Measurements from ENCODE around the gene RARRES1. TPM values are rescaled to one million over a fixed set of nuclear protein-coding genes. Genes with fewer than 3 reads are reported as not detected.

RARRES1 gene
- total RNA-seq, 1 experiment from 2014 or later: 0.35 TPM

- ATAC-seq (no peak), DNase-seq (ENCODE audit: low spot score) (no peak)
- Mint-ChIP-seq H3K36me3 (no peaks in the 10 kb centered on the region), H3K27ac (no peak overlapping the region), H3K4me3 (no peak overlapping the region), H3K4me1 (peaks cover 21% of the 10 kb centered on the region), H3K9me3 (0 out of 2 replicates have a peak, but pooled peaks cover 3% of the 10 kb centered on the region), H3K27me3 (ENCODE audit: low read depth) (no peaks in the 10 kb centered on the region; the same call in 1 of the 2 replicates)
- ChIA-PET POLR2A (no interaction called here), CTCF (interaction anchor here (0.7 kb wide), 1 partner anchor 43 kb away, joined by 3 read pairs; no protein-coding TSS in a partner anchor)
- TF ChIP-seq FOXP1 (CRISPR knock-in tag; IDR thresholded peaks at IDR 0.05; ENCODE audit: borderline replicate concordance): no peak
Observed at GRCh38 chr3:158770741-158771350, 38.6 kb upstream of the RARRES1 start.

- CTCF ChIA-PET: interaction anchor here (0.7 kb wide), 1 partner anchor 42 kb away, joined by 3 read pairs; no protein-coding TSS in a partner anchor
- Mint-ChIP-seq H3K27me3 (ENCODE audit: low read depth) (no peaks in the 10 kb centered on the region; the same call in 1 of the 2 replicates), H3K4me3 (no peak overlapping the region), H3K27ac (no peak overlapping the region), H3K9me3 (no peaks in the 10 kb centered on the region), H3K4me1 (peaks cover 21% of the 10 kb centered on the region), H3K36me3 (no peaks in the 10 kb centered on the region)
- DNase-seq (ENCODE audit: low spot score): no peak
- POLR2A ChIA-PET: no interaction called here
- ATAC-seq: no peak
- no peak for TF ChIP-seq ZNF317 (CRISPR knock-in tag; IDR thresholded peaks at IDR 0.05; ENCODE audit: borderline replicate concordance, low read depth)
- no peak for TF ChIP-seq PREB (CRISPR knock-in tag; IDR thresholded peaks at IDR 0.05; ENCODE audit: borderline replicate concordance)
- TF ChIP-seq GABPB1 (CRISPR knock-in tag; IDR thresholded peaks at IDR 0.05): no peak
- TF ChIP-seq PRRX2 (CRISPR knock-in tag; IDR thresholded peaks at IDR 0.05): no peak
- TF ChIP-seq USF2 (CRISPR knock-in tag; IDR thresholded peaks at IDR 0.05): no peak
- TF ChIP-seq ZSCAN18 (CRISPR knock-in tag; IDR thresholded peaks at IDR 0.05): no peak
- TF ChIP-seq E2F5 (CRISPR knock-in tag; IDR thresholded peaks at IDR 0.05): no peak
- no peak for TF ChIP-seq AR (CRISPR knock-in tag; IDR thresholded peaks at IDR 0.05)
- TF ChIP-seq NFE2L1 (CRISPR knock-in tag; IDR thresholded peaks at IDR 0.05): no peak
- no peak for TF ChIP-seq E2F1 (CRISPR knock-in tag; IDR thresholded peaks at IDR 0.05)
- TF ChIP-seq CDX4 (CRISPR knock-in tag; IDR thresholded peaks at IDR 0.05; ENCODE audit: borderline replicate concordance): no peak
- TF ChIP-seq OVOL2 (CRISPR knock-in tag; IDR thresholded peaks at IDR 0.05; ENCODE audit: borderline replicate concordance): no peak
- no peak for TF ChIP-seq ATF2 (CRISPR knock-in tag; IDR thresholded peaks at IDR 0.05; ENCODE audit: borderline replicate concordance, low read depth)
- no peak for TF ChIP-seq GTF2I (CRISPR knock-in tag; conservative IDR thresholded peaks at IDR 0.05)
- no peak for TF ChIP-seq MLX (CRISPR knock-in tag; IDR thresholded peaks at IDR 0.05)
- no peak for TF ChIP-seq TEAD4 (CRISPR knock-in tag; IDR thresholded peaks at IDR 0.05)
- TF ChIP-seq IRF1 (CRISPR knock-in tag; IDR thresholded peaks at IDR 0.05): no peak
- no peak for TF ChIP-seq MAX (CRISPR knock-in tag; IDR thresholded peaks at IDR 0.05)
Observed at GRCh38 chr3:158769952-158770740, 37.9 kb upstream of the RARRES1 start.
